ENCODE results near the gene PIK3AP1.

Gene PIK3AP1

DNA sequence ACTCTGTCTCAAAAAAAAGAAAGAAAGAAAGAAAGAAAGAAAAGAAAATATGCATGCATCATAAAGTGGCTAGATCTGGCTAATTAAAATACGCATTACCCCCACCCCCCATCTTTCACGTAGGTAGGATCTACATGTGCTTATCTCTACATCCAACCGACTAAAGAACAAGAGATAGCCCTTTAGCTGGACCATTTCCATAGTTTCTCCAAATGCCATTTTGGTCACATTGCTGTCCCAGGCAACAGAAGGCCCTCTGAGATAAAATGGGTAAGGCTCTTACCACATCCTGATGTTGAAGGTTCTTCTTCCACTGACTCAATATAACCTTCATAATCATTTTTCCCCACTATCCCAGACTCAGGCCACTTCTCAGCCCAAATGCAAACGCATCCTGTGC lies 31.5 kb downstream of the PIK3AP1 start:
- no peak for DNase-seq (ENCODE audit: insufficient read length, low spot score)
- TF ChIP-seq, protein P1, sequence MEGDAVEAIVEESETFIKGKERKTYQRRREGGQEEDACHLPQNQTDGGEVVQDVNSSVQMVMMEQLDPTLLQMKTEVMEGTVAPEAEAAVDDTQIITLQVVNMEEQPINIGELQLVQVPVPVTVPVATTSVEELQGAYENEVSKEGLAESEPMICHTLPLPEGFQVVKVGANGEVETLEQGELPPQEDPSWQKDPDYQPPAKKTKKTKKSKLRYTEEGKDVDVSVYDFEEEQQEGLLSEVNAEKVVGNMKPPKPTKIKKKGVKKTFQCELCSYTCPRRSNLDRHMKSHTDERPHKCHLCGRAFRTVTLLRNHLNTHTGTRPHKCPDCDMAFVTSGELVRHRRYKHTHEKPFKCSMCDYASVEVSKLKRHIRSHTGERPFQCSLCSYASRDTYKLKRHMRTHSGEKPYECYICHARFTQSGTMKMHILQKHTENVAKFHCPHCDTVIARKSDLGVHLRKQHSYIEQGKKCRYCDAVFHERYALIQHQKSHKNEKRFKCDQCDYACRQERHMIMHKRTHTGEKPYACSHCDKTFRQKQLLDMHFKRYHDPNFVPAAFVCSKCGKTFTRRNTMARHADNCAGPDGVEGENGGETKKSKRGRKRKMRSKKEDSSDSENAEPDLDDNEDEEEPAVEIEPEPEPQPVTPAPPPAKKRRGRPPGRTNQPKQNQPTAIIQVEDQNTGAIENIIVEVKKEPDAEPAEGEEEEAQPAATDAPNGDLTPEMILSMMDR (IDR thresholded peaks at IDR 0.05; ENCODE audit: insufficient read depth, missing control alignments), result no peak
- no peak for FAIRE-seq

DNA sequence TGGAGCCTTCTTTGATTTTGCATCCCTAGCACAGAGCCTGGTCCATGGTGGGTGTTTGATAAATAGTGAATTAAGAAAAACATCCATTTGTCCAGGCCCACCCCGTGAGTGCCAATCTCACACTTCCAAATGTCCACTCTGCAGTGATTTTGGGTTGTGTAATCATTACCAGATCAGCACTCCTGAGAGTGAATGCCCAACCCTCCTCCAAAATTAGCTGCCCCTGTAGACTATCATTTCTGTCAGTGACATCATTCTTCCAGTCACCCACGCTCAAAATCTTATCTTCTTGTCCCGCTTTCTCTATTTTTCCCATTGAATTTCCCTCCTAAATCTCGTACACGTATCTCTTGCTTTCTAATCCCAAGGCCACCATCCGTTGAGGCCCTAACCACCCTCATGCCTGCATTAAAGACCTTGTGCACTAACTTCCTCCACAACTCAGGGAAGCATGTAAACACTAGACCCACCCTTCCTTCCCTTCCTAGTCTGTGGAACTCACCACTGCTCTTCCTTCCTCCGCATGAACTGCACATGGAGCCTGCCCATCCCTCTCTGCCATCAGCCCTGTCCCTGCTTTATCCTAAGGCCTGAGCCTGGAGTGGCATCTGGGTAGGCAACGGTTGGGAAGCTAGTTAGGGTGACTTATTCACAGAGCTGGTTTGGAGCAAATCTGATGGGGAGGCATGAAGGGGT lies 32.8 kb downstream of the PIK3AP1 start:
- no peak for DNase-seq (ENCODE audit: insufficient read length, low spot score)
- no peak for FAIRE-seq
- TF ChIP-seq, protein P1 (IDR thresholded peaks at IDR 0.05; ENCODE audit: insufficient read depth, missing control alignments), result no peak

DNA sequence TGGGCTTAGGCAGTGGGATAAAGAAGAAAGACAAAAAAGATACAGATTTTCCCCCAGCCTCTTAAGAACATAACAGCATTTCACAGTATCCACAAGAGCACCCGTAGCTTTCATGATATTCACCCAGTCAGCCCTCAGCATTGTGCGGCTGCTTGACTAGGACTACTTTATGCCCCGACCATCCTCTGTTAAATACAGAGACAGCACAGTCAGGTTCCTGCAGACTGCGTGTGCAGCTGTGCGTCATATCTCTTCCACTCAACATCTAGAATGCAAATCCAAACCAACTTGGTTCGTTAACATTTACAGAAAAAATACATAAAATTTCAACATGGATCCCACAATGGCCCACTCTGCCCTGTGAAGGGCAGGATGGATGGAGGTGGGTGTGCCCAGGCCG lies 33.8 kb downstream of the PIK3AP1 start:
- FAIRE-seq, result no peak
- TF ChIP-seq, protein P1 (IDR thresholded peaks at IDR 0.05; ENCODE audit: insufficient read depth, missing control alignments), result no peak
- no peak for DNase-seq (ENCODE audit: insufficient read length, low spot score)

- DNase-seq (ENCODE audit: insufficient read length, low spot score) (no peak), FAIRE-seq (no peak)
- TF ChIP-seq, protein P1 (IDR thresholded peaks at IDR 0.05; ENCODE audit: insufficient read depth, missing control alignments), result no peak
Measured at GRCh38 chr10:96685306-96685705, 35.0 kb downstream of the PIK3AP1 start.

- DNase-seq (ENCODE audit: insufficient read length, low spot score) (no peak), FAIRE-seq (no peak)
- TF ChIP-seq, protein P1 (IDR thresholded peaks at IDR 0.05; ENCODE audit: insufficient read depth, missing control alignments), result no peak
Measured at GRCh38 chr10:96684826-96685225, 35.5 kb downstream of the PIK3AP1 start.

DNA sequence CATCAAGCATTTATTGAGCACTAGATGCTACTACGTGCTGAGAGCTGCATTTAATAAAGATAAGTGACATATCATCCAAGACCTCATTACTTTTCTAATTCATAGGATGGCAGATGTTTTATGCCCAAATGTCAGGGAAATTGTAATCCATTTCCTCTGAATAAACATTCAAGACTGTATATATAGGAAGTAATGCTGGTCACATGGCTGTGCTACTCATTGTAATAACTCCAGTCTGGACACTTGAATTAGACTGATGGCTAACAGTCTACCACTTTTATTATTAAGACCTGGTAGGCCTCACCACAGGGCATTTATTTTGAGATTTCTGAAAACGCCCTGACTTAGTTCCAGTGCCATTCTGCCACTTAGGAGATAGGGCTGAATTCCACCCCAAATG lies 36.6 kb downstream of the PIK3AP1 start:
- FAIRE-seq, result no peak
- DNase-seq (ENCODE audit: insufficient read length, low spot score), result no peak
- TF ChIP-seq, protein P1 (IDR thresholded peaks at IDR 0.05; ENCODE audit: insufficient read depth, missing control alignments), result no peak

DNA sequence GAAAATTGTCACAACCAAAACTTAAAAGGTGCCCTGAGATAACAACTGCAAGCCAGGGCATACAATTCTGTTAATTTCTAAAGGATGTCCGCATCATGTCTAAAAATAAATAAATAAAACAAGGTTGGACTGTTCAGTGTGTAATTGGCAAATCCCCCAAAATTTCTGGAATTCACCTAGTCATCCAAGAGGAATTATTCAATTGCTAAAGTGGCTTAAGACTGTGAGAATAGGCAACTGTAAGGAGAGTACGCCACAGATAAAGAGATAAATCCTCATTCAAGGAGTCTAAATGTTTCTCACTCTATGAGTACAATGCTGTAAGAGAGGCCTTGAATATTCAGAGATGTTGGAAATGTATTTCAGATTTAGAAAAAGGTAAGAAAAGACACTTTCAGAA lies 37.2 kb downstream of the PIK3AP1 start:
- FAIRE-seq (no peak), DNase-seq (ENCODE audit: insufficient read length, low spot score) (no peak)
- TF ChIP-seq, protein P1 (IDR thresholded peaks at IDR 0.05; ENCODE audit: insufficient read depth, missing control alignments), result no peak

Data from D721Med (cell line).